Small intestine (tissue), 7 donors: ENCODE results near the gene LHX2. TPM values are rescaled to one million over a fixed set of nuclear protein-coding genes. Genes with fewer than 3 reads are reported as not detected.

ENCODE experiments used
- DNase-seq, 2 donors: peaks; one replicate each; pipeline versions ENCODE4 v3.0.0 to v3.0.0-alpha.2; 2013
- FAIRE-seq: peaks from 2 replicates; lab custom pipeline; 2012; peaks lifted over from hg19 to GRCh38; lab: Jason Lieb, UNC
- H3K27ac ChIP-seq, 3 donors: one replicate each; pipeline ENCODE4 v1.5.1; 2013; ENCODE audit warnings: low read length in 2 of 3, mild to moderate bottlenecking in 2 of 3, control low read depth in 1 of 3, inconsistent platforms in 1 of 3, low read depth in 1 of 3, moderate library complexity in 1 of 3
- H3K27me3 ChIP-seq, 3 donors: one replicate each; pipeline ENCODE4 v1.6.1; 2013; ENCODE audit warnings: low read length in 3 of 3, inconsistent platforms in 1 of 3; ENCODE audit not compliant: control insufficient read depth in 3 of 3, insufficient read depth in 3 of 3
- H3K36me3 ChIP-seq, 3 donors: one replicate each; pipeline ENCODE4 v1.6.1; 2013; ENCODE audit warnings: low read length in 3 of 3, inconsistent platforms in 1 of 3, low read depth in 1 of 3, mild to moderate bottlenecking in 1 of 3, moderate library complexity in 1 of 3; ENCODE audit not compliant: control insufficient read depth in 3 of 3, insufficient read depth in 2 of 3
- H3K4me1 ChIP-seq, 3 donors: one replicate each; pipeline ENCODE4 v1.6.1; 2013; ENCODE audit warnings: low read length in 2 of 3, inconsistent platforms in 1 of 3, low read depth in 1 of 3, mild to moderate bottlenecking in 1 of 3, moderate library complexity in 1 of 3; ENCODE audit not compliant: control insufficient read depth in 3 of 3, insufficient read depth in 2 of 3
- H3K4me3 ChIP-seq, 3 donors: one replicate each; pipeline ENCODE4 v1.5.1; 2013; ENCODE audit warnings: low read length in 3 of 3, control low read depth in 1 of 3, inconsistent platforms in 1 of 3, low read depth in 1 of 3, mild to moderate bottlenecking in 1 of 3, moderate library complexity in 1 of 3
- H3K9me3 ChIP-seq, 2 donors: one replicate each; pipeline ENCODE4 v1.6.1; 2013; ENCODE audit warnings: low read depth in 1 of 2, low read length in 1 of 2; ENCODE audit not compliant: control insufficient read depth in 2 of 2, insufficient read depth in 1 of 2
- WGBS, 3 donors: extraction: QIAGEN DNeasy Blood & Tissue Kit; methylation state at CpG; one replicate each; pipeline ENCODE4 v1.1.7; 2013; 5-methylcytosine and 5-hydroxymethylcytosine counted together
- polyA plus RNA-seq, 4 donors: library from polyadenylated mRNA; stranded (reverse) in 3 of 4; unstranded in 1 of 4; fragments of 200-250 nt in 3 of 4; fragments of 120-200 nt in 1 of 4; gene quantifications; one replicate each; pipeline versions ENCODE4 v1.2.1 to v1.2.3, GENCODE V29; 2013
- donor health status: healthy with polysubstance abuse.
- donor health status: control.
- donor health status: control.
- donor health status: Bipolar disorder and iron deficiency.
- donor health status: healthy.

Gene LHX2
- polyA plus RNA-seq, 4 donors, result 0.07 TPM; not detected in 3

GRCh38 chr9:124001458-124001799 lies 10.1 kb upstream of the LHX2 start:
- H3K27me3 ChIP-seq, result peaks cover 9 to 90% (median 62%) of the 10 kb centered on the region in 3 donors
- no peaks in the 10 kb centered on the region for H3K9me3 ChIP-seq
- no peak overlapping the region for H3K27ac ChIP-seq
- H3K4me1 ChIP-seq, result peaks cover 0 to 2% (median 2%) of the 10 kb centered on the region in 3 donors
- no peaks in the 10 kb centered on the region for H3K36me3 ChIP-seq
- no peak overlapping the region for H3K4me3 ChIP-seq
- WGBS, 3 donors, result 6 to 9% (median 7%) methylated on average over 6 of the region's 6 CpGs
- FAIRE-seq (no peak), DNase-seq (no peak)

- no peak for FAIRE-seq
- H3K4me1 ChIP-seq, result peaks cover 0 to 2% (median 2%) of the 10 kb centered on the region in 3 donors
- peaks cover 9 to 90% (median 61%) of the 10 kb centered on the region in 3 donors for H3K27me3 ChIP-seq
- DNase-seq, result peak in 1 of 2 donors; percentile 9
- 3 to 7% (median 5%) methylated on average over 5 of the region's 5 CpGs for WGBS, 3 donors
- H3K36me3 ChIP-seq, result no peaks in the 10 kb centered on the region
- no peak overlapping the region for H3K27ac ChIP-seq
- no peak overlapping the region for H3K4me3 ChIP-seq
- no peaks in the 10 kb centered on the region for H3K9me3 ChIP-seq
Observed at GRCh38 chr9:124001866-124002525, 9.6 kb upstream of the LHX2 start.

- H3K27me3 ChIP-seq, result peaks cover 11 to 90% (median 67%) of the 10 kb centered on the region in 3 donors
- H3K27ac ChIP-seq, result no peak overlapping the region
- FAIRE-seq (no peak), DNase-seq (no peak)
- 3 to 7% (median 5%) methylated on average over 4 of the region's 4 CpGs for WGBS, 3 donors
- no peaks in the 10 kb centered on the region for H3K36me3 ChIP-seq
- H3K9me3 ChIP-seq, result no peaks in the 10 kb centered on the region
- peaks cover 0 to 2% (median 2%) of the 10 kb centered on the region in 3 donors for H3K4me1 ChIP-seq
- H3K4me3 ChIP-seq, result no peak overlapping the region
Observed at GRCh38 chr9:124003636-124004349, 7.8 kb upstream of the LHX2 start.

- H3K4me1 ChIP-seq, result peaks cover 0 to 2% (median 0%) of the 10 kb centered on the region in 3 donors
- no peaks in the 10 kb centered on the region for H3K9me3 ChIP-seq
- WGBS, 3 donors, result 5 to 14% (median 8%) methylated on average over 4 of the region's 4 CpGs
- no peak overlapping the region for H3K27ac ChIP-seq
- H3K4me3 ChIP-seq, result no peak overlapping the region
- FAIRE-seq, result no peak
- H3K27me3 ChIP-seq, result peaks cover 11 to 93% (median 70%) of the 10 kb centered on the region in 3 donors
- H3K36me3 ChIP-seq, result no peaks in the 10 kb centered on the region
- DNase-seq, result no peak
Observed at GRCh38 chr9:124004593-124004992, 7.0 kb upstream of the LHX2 start.

GRCh38 chr9:124005029-124005771 lies 6.4 kb upstream of the LHX2 start:
- Histone ChIP-seq H3K9me3 (no peaks in the 10 kb centered on the region), H3K27me3 (peaks cover 11 to 98% (median 76%) of the 10 kb centered on the region in 3 donors), H3K36me3 (no peaks in the 10 kb centered on the region), H3K4me1 (peaks cover 0 to 2% (median 0%) of the 10 kb centered on the region in 3 donors), H3K27ac (no peak overlapping the region), H3K4me3 (no peak overlapping the region)
- DNase-seq, result no peak
- WGBS, 3 donors, result 15 to 20% (median 19%) methylated on average over 4 of the region's 4 CpGs
- no peak for FAIRE-seq

- Histone ChIP-seq H3K27me3 (peaks cover 16 to 96% (median 76%) of the 10 kb centered on the region in 3 donors), H3K4me3 (no peak overlapping the region), H3K4me1 (peaks cover 0 to 2% (median 0%) of the 10 kb centered on the region in 3 donors), H3K9me3 (no peaks in the 10 kb centered on the region), H3K36me3 (no peaks in the 10 kb centered on the region), H3K27ac (no peak overlapping the region)
- no peak for FAIRE-seq
- peak in 1 of 2 donors; percentile 22 for DNase-seq
- WGBS, 3 donors, result 4 to 6% (median 4%) methylated on average over 13 of the region's 13 CpGs
Observed at GRCh38 chr9:124006448-124007361, 4.9 kb upstream of the LHX2 start.

- DNase-seq (peak in 1 of 2 donors; percentile 19), FAIRE-seq (no peak)
- WGBS, 3 donors, result 5 to 7% (median 6%) methylated on average over 24 to 25 of the region's 25 CpGs
- H3K27me3 ChIP-seq, result peaks cover 22 to 93% (median 77%) of the 10 kb centered on the region in 3 donors
- no peak overlapping the region for H3K27ac ChIP-seq
- H3K9me3 ChIP-seq, result no peaks in the 10 kb centered on the region
- H3K4me3 ChIP-seq, result no peak overlapping the region
- peaks cover 0 to 2% (median 0%) of the 10 kb centered on the region in 3 donors for H3K4me1 ChIP-seq
- no peaks in the 10 kb centered on the region for H3K36me3 ChIP-seq
Observed at GRCh38 chr9:124007565-124008302, 3.8 kb upstream of the LHX2 start.
